Measurements from ENCODE around the gene SLC25A45.

Gene SLC25A45

GRCh38 chr11:65383778-65384177 lies 1.3 kb upstream of the SLC25A45 start:
- Histone ChIP-seq H3K4me1 (ENCODE audit: low read length) (peaks cover 22% of the 10 kb centered on the region), H3K9me2 (replicated peaks; ENCODE audit: insufficient read depth, low read length) (no peaks in the 10 kb centered on the region), H3K36me3 (replicated peaks; ENCODE audit: insufficient read depth, low read length) (no peaks in the 10 kb centered on the region), H3K9me3 (replicated peaks; ENCODE audit: insufficient read depth, low read length) (no peaks in the 10 kb centered on the region), H2AFZ (ENCODE audit: low read length) (no peak overlapping the region), H3K4me3 (ENCODE audit: low read length) (no peak overlapping the region), H4K20me1 (ENCODE audit: insufficient read depth, low read length) (no peaks in the 10 kb centered on the region), H3K4me2 (ENCODE audit: low read depth, low read length) (no peak overlapping the region), H3K27ac (ENCODE audit: low read length) (no peak overlapping the region), H3F3A (ENCODE audit: insufficient read depth, low read length) (peaks cover 41% of the 10 kb centered on the region), H3K27me3 (replicated peaks; ENCODE audit: insufficient read depth, low read length) (no peaks in the 10 kb centered on the region), H3K79me2 (ENCODE audit: low read length) (peaks cover 34% of the 10 kb centered on the region), H3K9ac (ENCODE audit: low read length) (no peak overlapping the region)
- TF ChIP-seq EZH2phosphoT487 (IDR thresholded peaks at IDR 0.05; ENCODE audit: low read length) (no peak), CTCF (IDR thresholded peaks at IDR 0.05; ENCODE audit: low read length) (no peak), EZH2 (optimal IDR thresholded peaks at IDR 0.05; ENCODE audit: low read depth, low read length) (no peak)
- no peak for DNase-seq

- DNase-seq: no peak
- TF ChIP-seq EZH2 (optimal IDR thresholded peaks at IDR 0.05; ENCODE audit: low read depth, low read length): no peak
- TF ChIP-seq EZH2phosphoT487 (IDR thresholded peaks at IDR 0.05; ENCODE audit: low read length): no peak
- TF ChIP-seq CTCF (IDR thresholded peaks at IDR 0.05; ENCODE audit: low read length): no peak
Measured at GRCh38 chr11:65382804-65383368, 440 bp upstream of the SLC25A45 start.

GRCh38 chr11:65381716-65382032 lies 772 bp downstream of the SLC25A45 start:
- Histone ChIP-seq H3K27me3 (replicated peaks; ENCODE audit: insufficient read depth, low read length) (no peaks in the 10 kb centered on the region), H3K9ac (ENCODE audit: low read length) (peak overlapping the region; percentile 87), H3K36me3 (replicated peaks; ENCODE audit: insufficient read depth, low read length) (no peaks in the 10 kb centered on the region), H3K4me3 (ENCODE audit: low read length) (peak overlapping the region; percentile 59), H3K27ac (ENCODE audit: low read length) (peak overlapping the region; percentile 91), H3K9me3 (replicated peaks; ENCODE audit: insufficient read depth, low read length) (no peaks in the 10 kb centered on the region), H3K9me2 (replicated peaks; ENCODE audit: insufficient read depth, low read length) (no peaks in the 10 kb centered on the region), H3K4me2 (ENCODE audit: low read depth, low read length) (peak overlapping the region; percentile 64), H3K4me1 (ENCODE audit: low read length) (peaks cover 12% of the 10 kb centered on the region), H4K20me1 (ENCODE audit: insufficient read depth, low read length) (no peaks in the 10 kb centered on the region), H3F3A (ENCODE audit: insufficient read depth, low read length) (peaks cover 25% of the 10 kb centered on the region), H2AFZ (ENCODE audit: low read length) (peak overlapping the region; percentile 32), H3K79me2 (ENCODE audit: low read length) (peaks cover 14% of the 10 kb centered on the region)
- no peak for TF ChIP-seq EZH2phosphoT487 (IDR thresholded peaks at IDR 0.05; ENCODE audit: low read length)
- no peak for DNase-seq

More at GRCh38 chr11:65382804-65383368, 440 bp upstream of the SLC25A45 start:
- Histone ChIP-seq H3K9me3 (replicated peaks; ENCODE audit: insufficient read depth, low read length) (no peaks in the 10 kb centered on the region), H3K79me2 (ENCODE audit: low read length) (peaks cover 26% of the 10 kb centered on the region), H3K9ac (ENCODE audit: low read length) (peak overlapping the region; percentile 87), H4K20me1 (ENCODE audit: insufficient read depth, low read length) (no peaks in the 10 kb centered on the region), H3K4me1 (ENCODE audit: low read length) (peaks cover 14% of the 10 kb centered on the region), H2AFZ (ENCODE audit: low read length) (peak overlapping the region; percentile 32), H3K9me2 (replicated peaks; ENCODE audit: insufficient read depth, low read length) (no peaks in the 10 kb centered on the region), H3F3A (ENCODE audit: insufficient read depth, low read length) (peaks cover 32% of the 10 kb centered on the region), H3K4me3 (ENCODE audit: low read length) (peak overlapping the region; percentile 59), H3K27ac (ENCODE audit: low read length) (peak overlapping the region; percentile 91), H3K4me2 (ENCODE audit: low read depth, low read length) (peak overlapping the region; percentile 64), H3K36me3 (replicated peaks; ENCODE audit: insufficient read depth, low read length) (no peaks in the 10 kb centered on the region), H3K27me3 (replicated peaks; ENCODE audit: insufficient read depth, low read length) (no peaks in the 10 kb centered on the region)

GRCh38 chr11:65380460-65381119 lies 1.9 kb downstream of the SLC25A45 start:
- Histone ChIP-seq H3F3A (ENCODE audit: insufficient read depth, low read length) (peaks cover 24% of the 10 kb centered on the region), H3K36me3 (replicated peaks; ENCODE audit: insufficient read depth, low read length) (no peaks in the 10 kb centered on the region), H3K4me1 (ENCODE audit: low read length) (peaks cover 7% of the 10 kb centered on the region), H3K79me2 (ENCODE audit: low read length) (peaks cover 10% of the 10 kb centered on the region), H2AFZ (ENCODE audit: low read length) (no peak overlapping the region), H3K9me2 (replicated peaks; ENCODE audit: insufficient read depth, low read length) (no peaks in the 10 kb centered on the region), H3K27me3 (replicated peaks; ENCODE audit: insufficient read depth, low read length) (no peaks in the 10 kb centered on the region), H3K4me3 (ENCODE audit: low read length) (no peak overlapping the region), H3K27ac (ENCODE audit: low read length) (no peak overlapping the region), H4K20me1 (ENCODE audit: insufficient read depth, low read length) (no peaks in the 10 kb centered on the region), H3K4me2 (ENCODE audit: low read depth, low read length) (peak overlapping the region; percentile 64; the same call in 1 of the 2 replicates), H3K9ac (ENCODE audit: low read length) (no peak overlapping the region), H3K9me3 (replicated peaks; ENCODE audit: insufficient read depth, low read length) (no peaks in the 10 kb centered on the region)
- TF ChIP-seq EZH2 (optimal IDR thresholded peaks at IDR 0.05; ENCODE audit: low read depth, low read length): no peak
- 0 out of 2 replicates have a peak, but pooled peaks have one; percentile 7 for TF ChIP-seq CTCF (IDR thresholded peaks at IDR 0.05; ENCODE audit: low read length)
- no peak for TF ChIP-seq EZH2phosphoT487 (IDR thresholded peaks at IDR 0.05; ENCODE audit: low read length)
- DNase-seq: no peak

Measured in MM.1S (cell line).